ENCODE measurements around the gene PLCG1. TPM values are rescaled to one million over a fixed set of nuclear protein-coding genes. Genes with fewer than 3 reads are reported as not detected.

Gene PLCG1
- total and polyA plus RNA-seq, 2 of the 8 experiments (the other 6 are each of a cell fraction or from before 2014, with no cell fraction given), result 103 to 154 TPM

- TF ChIP-seq CHD7 (IDR thresholded peaks at IDR 0.05; ENCODE audit: insufficient replicate concordance, low read length) (no peak), MAFK (IDR thresholded peaks at IDR 0.05; ENCODE audit: low read depth, low read length) (no peak)
Observed at GRCh38 chr20:41173791-41174341, 36.5 kb downstream of the PLCG1 start (continued).
